ENCODE measurements around the gene DOCK2. TPM values are rescaled to one million over a fixed set of nuclear protein-coding genes. Genes with fewer than 3 reads are reported as not detected.
A peak's percentile ranks its signal among the peaks of the same experiment; 100 is the strongest.

DOCK2 gene
- total and polyA plus RNA-seq, 5 donors from 2014 or later = 65.9 to 354 (median 71.1) TPM

GRCh38 chr5:169991115-169991869 lies 354.2 kb downstream of the DOCK2 start:
- Histone ChIP-seq H3K27me3 (ENCODE audit: control insufficient read depth, insufficient read depth, low read length) (no peaks in the 10 kb centered on the region), H3K27ac (ENCODE audit: insufficient read depth, low read length, poor library complexity, severe bottlenecking) (no peak overlapping the region), H3K4me3 (ENCODE audit: low read depth, low read length) (no peak overlapping the region), H3K36me3 (ENCODE audit: control insufficient read depth, insufficient read depth, low read length) (peaks cover 70% of the 10 kb centered on the region), H3K4me1 (ENCODE audit: control insufficient read depth, insufficient read depth, low read length, poor library complexity, severe bottlenecking) (no peaks in the 10 kb centered on the region), H3K9me3 (ENCODE audit: control insufficient read depth in 2 of 2, low read length in 2 of 2) (no peaks in the 10 kb centered on the region)
- Mint-ChIP-seq H3K27me3 (no peaks in the 10 kb centered on the region), H3K27ac (peak overlapping the region in 2 of 3 donors; percentile 41 to 47), H3K36me3 (peaks cover 64% of the 10 kb centered on the region), H3K9me3 (no peaks in the 10 kb centered on the region), H3K4me1 (peaks cover 6 to 14% (median 10%) of the 10 kb centered on the region in 4 donors), H3K4me3 (no peak overlapping the region)
- ATAC-seq (ENCODE audit: low read depth in 2 of 2) = no peak
- DNase-seq = no peak

- no peak overlapping the region for H3K27ac ChIP-seq (ENCODE audit: insufficient read depth, low read length, poor library complexity, severe bottlenecking)
- no peaks in the 10 kb centered on the region for H3K27me3 ChIP-seq (ENCODE audit: control insufficient read depth, insufficient read depth, low read length)
- no peak overlapping the region for H3K4me3 ChIP-seq (ENCODE audit: low read depth, low read length)
- Mint-ChIP-seq H3K4me1 (peaks cover 4 to 14% (median 8%) of the 10 kb centered on the region in 4 donors), H3K27me3 (no peaks in the 10 kb centered on the region), H3K27ac (peak overlapping the region in 1 of 3 donors; percentile 11), H3K4me3 (no peak overlapping the region), H3K36me3 (peaks cover 61% of the 10 kb centered on the region), H3K9me3 (no peaks in the 10 kb centered on the region)
- no peak for ATAC-seq (ENCODE audit: low read depth in 2 of 2)
- no peaks in the 10 kb centered on the region for H3K9me3 ChIP-seq (ENCODE audit: control insufficient read depth in 2 of 2, low read length in 2 of 2)
- H3K36me3 ChIP-seq (ENCODE audit: control insufficient read depth, insufficient read depth, low read length) = peaks cover 67% of the 10 kb centered on the region
- no peak for DNase-seq
- no peaks in the 10 kb centered on the region for H3K4me1 ChIP-seq (ENCODE audit: control insufficient read depth, insufficient read depth, low read length, poor library complexity, severe bottlenecking)
Measured at GRCh38 chr5:169992789-169993484, 355.9 kb downstream of the DOCK2 start.

- peaks cover 72% of the 10 kb centered on the region for H3K36me3 ChIP-seq (ENCODE audit: control insufficient read depth, insufficient read depth, low read length)
- Mint-ChIP-seq H3K27ac (peak overlapping the region in 1 of 3 donors; percentile 6), H3K4me1 (peaks cover 0 to 17% (median 10%) of the 10 kb centered on the region in 4 donors)
Measured at GRCh38 chr5:169993485-169993790, 356.4 kb downstream of the DOCK2 start.

GRCh38 chr5:169997798-169998197 lies 360.7 kb downstream of the DOCK2 start:
- H3K36me3 ChIP-seq (ENCODE audit: control insufficient read depth, insufficient read depth, low read length) = peaks cover 82% of the 10 kb centered on the region

More at GRCh38 chr5:169993485-169993790, 356.4 kb downstream of the DOCK2 start:
- H3K9me3 Mint-ChIP-seq = no peaks in the 10 kb centered on the region
- H3K9me3 ChIP-seq (ENCODE audit: control insufficient read depth in 2 of 2, low read length in 2 of 2) = no peaks in the 10 kb centered on the region
- peaks cover 66% of the 10 kb centered on the region for H3K36me3 Mint-ChIP-seq
- no peak for DNase-seq
- H3K27me3 ChIP-seq (ENCODE audit: control insufficient read depth, insufficient read depth, low read length) = no peaks in the 10 kb centered on the region
- H3K4me3 ChIP-seq (ENCODE audit: low read depth, low read length) = no peak overlapping the region
- H3K4me1 ChIP-seq (ENCODE audit: control insufficient read depth, insufficient read depth, low read length, poor library complexity, severe bottlenecking) = no peaks in the 10 kb centered on the region
- H3K4me3 Mint-ChIP-seq = no peak overlapping the region
- ATAC-seq (ENCODE audit: low read depth in 2 of 2) = no peak
- no peaks in the 10 kb centered on the region for H3K27me3 Mint-ChIP-seq
- H3K27ac ChIP-seq (ENCODE audit: insufficient read depth, low read length, poor library complexity, severe bottlenecking) = no peak overlapping the region

GRCh38 chr5:169999621-170000020 lies 362.5 kb downstream of the DOCK2 start:
- no peak overlapping the region for H3K27ac ChIP-seq (ENCODE audit: insufficient read depth, low read length, poor library complexity, severe bottlenecking)
- H3K9me3 ChIP-seq (ENCODE audit: control insufficient read depth in 2 of 2, low read length in 2 of 2) = no peaks in the 10 kb centered on the region
- H3K27me3 ChIP-seq (ENCODE audit: control insufficient read depth, insufficient read depth, low read length) = no peaks in the 10 kb centered on the region
- H3K27me3 Mint-ChIP-seq = no peaks in the 10 kb centered on the region
- DNase-seq (no peak), ATAC-seq (ENCODE audit: low read depth in 2 of 2) (no peak)
- H3K4me1 Mint-ChIP-seq = peaks cover 0 to 10% (median 3%) of the 10 kb centered on the region in 4 donors
- H3K4me3 Mint-ChIP-seq = no peak overlapping the region
- no peak overlapping the region for H3K27ac Mint-ChIP-seq
- H3K36me3 ChIP-seq (ENCODE audit: control insufficient read depth, insufficient read depth, low read length) = peaks cover 79% of the 10 kb centered on the region
- H3K4me3 ChIP-seq (ENCODE audit: low read depth, low read length) = no peak overlapping the region
- no peaks in the 10 kb centered on the region for H3K4me1 ChIP-seq (ENCODE audit: control insufficient read depth, insufficient read depth, low read length, poor library complexity, severe bottlenecking)
- H3K36me3 Mint-ChIP-seq = peaks cover 74% of the 10 kb centered on the region
- H3K9me3 Mint-ChIP-seq = peaks cover 0 to 1% (median 0%) of the 10 kb centered on the region in 7 donors

More at GRCh38 chr5:169997798-169998197, 360.7 kb downstream of the DOCK2 start:
- peaks cover 0 to 10% (median 4%) of the 10 kb centered on the region in 4 donors for H3K4me1 Mint-ChIP-seq
- H3K9me3 Mint-ChIP-seq = no peaks in the 10 kb centered on the region
- no peaks in the 10 kb centered on the region for H3K9me3 ChIP-seq (ENCODE audit: control insufficient read depth in 2 of 2, low read length in 2 of 2)
- DNase-seq (no peak), ATAC-seq (ENCODE audit: low read depth in 2 of 2) (no peak)
- H3K4me3 Mint-ChIP-seq = no peak overlapping the region
- H3K27me3 ChIP-seq (ENCODE audit: control insufficient read depth, insufficient read depth, low read length) = no peaks in the 10 kb centered on the region
- no peak overlapping the region for H3K4me3 ChIP-seq (ENCODE audit: low read depth, low read length)
- peaks cover 75% of the 10 kb centered on the region for H3K36me3 Mint-ChIP-seq
- H3K4me1 ChIP-seq (ENCODE audit: control insufficient read depth, insufficient read depth, low read length, poor library complexity, severe bottlenecking) = no peaks in the 10 kb centered on the region
- no peaks in the 10 kb centered on the region for H3K27me3 Mint-ChIP-seq
- peak overlapping the region in 1 of 3 donors; percentile 8 for H3K27ac Mint-ChIP-seq
- H3K27ac ChIP-seq (ENCODE audit: insufficient read depth, low read length, poor library complexity, severe bottlenecking) = no peak overlapping the region

GRCh38 chr5:170000155-170000554 lies 363.1 kb downstream of the DOCK2 start:
- Histone ChIP-seq H3K36me3 (ENCODE audit: control insufficient read depth, insufficient read depth, low read length) (peaks cover 74% of the 10 kb centered on the region), H3K27ac (ENCODE audit: insufficient read depth, low read length, poor library complexity, severe bottlenecking) (no peak overlapping the region), H3K27me3 (ENCODE audit: control insufficient read depth, insufficient read depth, low read length) (no peaks in the 10 kb centered on the region), H3K4me1 (ENCODE audit: control insufficient read depth, insufficient read depth, low read length, poor library complexity, severe bottlenecking) (no peaks in the 10 kb centered on the region), H3K9me3 (ENCODE audit: control insufficient read depth in 2 of 2, low read length in 2 of 2) (no peaks in the 10 kb centered on the region), H3K4me3 (ENCODE audit: low read depth, low read length) (no peak overlapping the region)
- H3K27ac Mint-ChIP-seq = no peak overlapping the region
- H3K4me1 Mint-ChIP-seq = peaks cover 0 to 10% (median 3%) of the 10 kb centered on the region in 4 donors
- ATAC-seq (ENCODE audit: low read depth in 2 of 2) = no peak
- peaks cover 0 to 1% (median 0%) of the 10 kb centered on the region in 7 donors for H3K9me3 Mint-ChIP-seq
- no peak for DNase-seq
- H3K27me3 Mint-ChIP-seq = no peaks in the 10 kb centered on the region
- H3K4me3 Mint-ChIP-seq = no peak overlapping the region
- H3K36me3 Mint-ChIP-seq = peaks cover 74% of the 10 kb centered on the region

- ATAC-seq (ENCODE audit: low read depth in 2 of 2) = no peak
- peaks cover 64% of the 10 kb centered on the region for H3K36me3 ChIP-seq (ENCODE audit: control insufficient read depth, insufficient read depth, low read length)
- Mint-ChIP-seq H3K4me3 (no peak overlapping the region), H3K27ac (no peak overlapping the region), H3K9me3 (peaks cover 0 to 1% (median 0%) of the 10 kb centered on the region in 7 donors), H3K36me3 (peaks cover 69% of the 10 kb centered on the region), H3K4me1 (peaks cover 0 to 5% (median 0%) of the 10 kb centered on the region in 4 donors), H3K27me3 (no peaks in the 10 kb centered on the region)
- no peaks in the 10 kb centered on the region for H3K9me3 ChIP-seq (ENCODE audit: control insufficient read depth in 2 of 2, low read length in 2 of 2)
- no peaks in the 10 kb centered on the region for H3K27me3 ChIP-seq (ENCODE audit: control insufficient read depth, insufficient read depth, low read length)
- no peak for DNase-seq
- no peak overlapping the region for H3K4me3 ChIP-seq (ENCODE audit: low read depth, low read length)
- H3K4me1 ChIP-seq (ENCODE audit: control insufficient read depth, insufficient read depth, low read length, poor library complexity, severe bottlenecking) = no peaks in the 10 kb centered on the region
- no peak overlapping the region for H3K27ac ChIP-seq (ENCODE audit: insufficient read depth, low read length, poor library complexity, severe bottlenecking)
Measured at GRCh38 chr5:170006021-170006420, 368.9 kb downstream of the DOCK2 start.
